Measurements from ENCODE around the gene PDE2A.

Gene PDE2A

GRCh38 chr11:72599325-72600117 lies 74.7 kb downstream of the PDE2A start:
- H3K4me3 ChIP-seq = no peak overlapping the region
- no peak overlapping the region for H3K9ac ChIP-seq (ENCODE audit: insufficient read length)
- no peak overlapping the region for H3K27ac ChIP-seq
- H3K9me3 ChIP-seq (ENCODE audit: low read depth, low read length) = no peaks in the 10 kb centered on the region
- no peak for TF ChIP-seq POLR2AphosphoS5 (IDR thresholded peaks at IDR 0.05; ENCODE audit: borderline replicate concordance, low read depth, low read length)
- TF ChIP-seq EZH2 (IDR thresholded peaks at IDR 0.05) = no peak
- TF ChIP-seq FOXP2 (optimal IDR thresholded peaks at IDR 0.05; ENCODE audit: control extremely low read depth, extremely low read length, insufficient read depth) = no peak
- H3K36me3 ChIP-seq (ENCODE audit: insufficient read depth, low read length) = no peaks in the 10 kb centered on the region
- DNase-seq (ENCODE audit: low read depth, low spot score) = no peak

DNA sequence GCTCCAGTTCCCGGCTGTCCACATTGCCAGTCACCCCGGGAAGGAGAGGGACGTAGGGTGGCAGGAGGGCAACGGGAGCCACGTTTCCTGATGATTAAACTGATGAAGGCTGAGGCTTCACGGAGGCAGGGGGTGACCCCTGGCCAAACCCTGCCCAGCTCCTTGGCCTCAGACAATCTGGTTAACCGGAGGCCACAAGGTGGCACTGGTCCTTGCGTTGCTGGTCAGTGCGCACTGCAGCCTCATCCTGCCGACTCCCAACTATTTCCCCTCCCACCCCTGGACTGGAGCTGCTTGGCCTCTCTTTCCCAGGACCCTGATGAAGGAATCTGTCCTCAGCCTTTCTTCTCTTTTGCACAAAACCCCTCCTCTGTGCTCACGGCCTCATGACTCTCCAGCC lies 75.3 kb downstream of the PDE2A start:
- no peak overlapping the region for H3K4me3 ChIP-seq
- H3K9ac ChIP-seq (ENCODE audit: insufficient read length) = no peak overlapping the region
- H3K27ac ChIP-seq = no peak overlapping the region
- no peak for TF ChIP-seq FOXP2 (optimal IDR thresholded peaks at IDR 0.05; ENCODE audit: control extremely low read depth, extremely low read length, insufficient read depth)
- no peak for TF ChIP-seq EZH2 (IDR thresholded peaks at IDR 0.05)
- no peak for TF ChIP-seq POLR2AphosphoS5 (IDR thresholded peaks at IDR 0.05; ENCODE audit: borderline replicate concordance, low read depth, low read length)
- no peaks in the 10 kb centered on the region for H3K36me3 ChIP-seq (ENCODE audit: insufficient read depth, low read length)
- no peaks in the 10 kb centered on the region for H3K9me3 ChIP-seq (ENCODE audit: low read depth, low read length)
- DNase-seq (ENCODE audit: low read depth, low spot score) = no peak

- Histone ChIP-seq H3K36me3 (ENCODE audit: insufficient read depth, low read length) (no peaks in the 10 kb centered on the region), H3K9ac (ENCODE audit: insufficient read length) (no peak overlapping the region), H3K4me3 (no peak overlapping the region), H3K27ac (no peak overlapping the region), H3K9me3 (ENCODE audit: low read depth, low read length) (no peaks in the 10 kb centered on the region)
- TF ChIP-seq POLR2AphosphoS5 (IDR thresholded peaks at IDR 0.05; ENCODE audit: borderline replicate concordance, low read depth, low read length) (no peak), EZH2 (IDR thresholded peaks at IDR 0.05) (no peak), FOXP2 (optimal IDR thresholded peaks at IDR 0.05; ENCODE audit: control extremely low read depth, extremely low read length, insufficient read depth) (no peak)
- no peak for DNase-seq (ENCODE audit: low read depth, low spot score)
Observed at GRCh38 chr11:72598466-72598865, 75.8 kb downstream of the PDE2A start.

GRCh38 chr11:72597721-72598120 lies 76.5 kb downstream of the PDE2A start:
- DNase-seq (ENCODE audit: low read depth, low spot score) = no peak
- Histone ChIP-seq H3K9ac (ENCODE audit: insufficient read length) (no peak overlapping the region), H3K9me3 (ENCODE audit: low read depth, low read length) (no peaks in the 10 kb centered on the region), H3K36me3 (ENCODE audit: insufficient read depth, low read length) (no peaks in the 10 kb centered on the region), H3K4me3 (no peak overlapping the region), H3K27ac (no peak overlapping the region)
- TF ChIP-seq FOXP2 (optimal IDR thresholded peaks at IDR 0.05; ENCODE audit: control extremely low read depth, extremely low read length, insufficient read depth) (no peak), EZH2 (IDR thresholded peaks at IDR 0.05) (no peak)

DNA sequence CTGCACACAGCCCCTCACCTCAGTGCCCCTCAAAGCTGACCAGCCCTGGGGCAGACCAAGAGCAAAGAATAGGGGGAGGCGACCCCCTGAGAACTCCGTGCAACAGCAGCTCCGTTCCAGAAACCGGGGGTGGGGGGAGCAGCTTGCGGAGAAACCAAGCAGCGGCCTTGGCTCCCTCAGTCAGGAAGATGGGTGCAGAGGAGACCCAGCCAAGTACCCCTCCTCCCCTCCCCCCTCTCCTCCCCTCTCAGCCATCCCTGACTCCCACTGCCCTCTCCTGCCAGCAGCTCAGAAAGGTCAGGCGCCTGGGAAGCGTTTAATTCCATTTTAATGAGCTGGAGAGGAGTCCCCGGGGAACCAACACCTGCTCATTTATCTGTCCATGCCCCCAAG lies 78.9 kb downstream of the PDE2A start:
- Histone ChIP-seq H3K36me3 (ENCODE audit: insufficient read depth, low read length) (no peaks in the 10 kb centered on the region), H3K9me3 (ENCODE audit: low read depth, low read length) (no peaks in the 10 kb centered on the region), H3K4me3 (no peak overlapping the region), H3K27ac (no peak overlapping the region), H3K9ac (ENCODE audit: insufficient read length) (no peak overlapping the region)
- TF ChIP-seq EZH2 (IDR thresholded peaks at IDR 0.05) = no peak
- DNase-seq (ENCODE audit: low read depth, low spot score) = no peak

DNA sequence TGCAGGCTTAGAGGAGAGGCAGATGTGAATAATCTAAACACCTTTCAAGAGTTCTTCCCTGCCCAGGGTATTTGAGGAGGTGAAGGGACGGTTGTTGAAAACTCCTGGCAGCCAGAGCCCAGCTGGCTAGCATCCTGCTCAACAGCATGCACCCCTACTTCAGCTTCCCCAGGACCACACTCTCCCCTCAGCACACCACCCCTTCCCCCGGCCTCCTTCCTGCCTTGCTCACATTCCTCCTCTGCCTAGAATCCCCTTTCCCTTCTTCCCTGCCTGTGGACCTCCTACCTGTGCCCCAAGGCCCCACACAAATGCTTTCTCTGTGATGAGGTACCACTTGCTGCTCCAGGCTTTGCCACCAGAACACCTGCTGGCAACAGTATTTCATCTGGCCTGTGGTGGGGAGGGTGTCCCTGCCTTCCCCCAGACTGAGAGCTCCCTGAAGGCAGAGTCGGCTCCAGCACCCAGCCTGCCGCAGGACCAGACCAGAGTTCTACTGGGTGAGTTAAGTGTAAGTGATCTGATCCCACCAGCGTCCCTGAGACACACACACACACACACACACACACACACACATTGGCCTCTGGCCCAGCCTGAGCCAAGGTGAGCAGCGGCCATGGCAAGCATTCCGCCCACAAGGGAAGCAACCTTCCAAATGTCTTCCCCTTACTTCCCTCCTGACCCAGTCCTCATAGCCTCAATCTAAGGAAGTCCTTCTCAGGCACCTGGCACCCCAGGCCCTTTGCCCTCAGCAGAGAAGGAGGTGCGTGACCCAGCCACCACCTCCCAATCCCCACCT lies 79.5 kb downstream of the PDE2A start:
- Histone ChIP-seq H3K9me3 (ENCODE audit: low read depth, low read length) (no peaks in the 10 kb centered on the region), H3K27ac (no peak overlapping the region), H3K9ac (ENCODE audit: insufficient read length) (no peak overlapping the region), H3K36me3 (ENCODE audit: insufficient read depth, low read length) (no peaks in the 10 kb centered on the region), H3K4me3 (no peak overlapping the region)
- DNase-seq (ENCODE audit: low read depth, low spot score) = no peak
- TF ChIP-seq POLR2AphosphoS5 (IDR thresholded peaks at IDR 0.05; ENCODE audit: borderline replicate concordance, low read depth, low read length) = no peak
- no peak for TF ChIP-seq FOXP2 (optimal IDR thresholded peaks at IDR 0.05; ENCODE audit: control extremely low read depth, extremely low read length, insufficient read depth)
- no peak for TF ChIP-seq EZH2 (IDR thresholded peaks at IDR 0.05)

GRCh38 chr11:72592698-72593495 lies 81.3 kb downstream of the PDE2A start:
- H3K9ac ChIP-seq (ENCODE audit: insufficient read length) = no peak overlapping the region
- no peak for DNase-seq (ENCODE audit: low read depth, low spot score)
- no peaks in the 10 kb centered on the region for H3K9me3 ChIP-seq (ENCODE audit: low read depth, low read length)
- no peak for TF ChIP-seq POLR2AphosphoS5 (IDR thresholded peaks at IDR 0.05; ENCODE audit: borderline replicate concordance, low read depth, low read length)
- TF ChIP-seq EZH2 (IDR thresholded peaks at IDR 0.05) = no peak
- no peak for TF ChIP-seq FOXP2 (optimal IDR thresholded peaks at IDR 0.05; ENCODE audit: control extremely low read depth, extremely low read length, insufficient read depth)
- no peaks in the 10 kb centered on the region for H3K36me3 ChIP-seq (ENCODE audit: insufficient read depth, low read length)
- no peak overlapping the region for H3K27ac ChIP-seq
- H3K4me3 ChIP-seq = no peak overlapping the region

DNA sequence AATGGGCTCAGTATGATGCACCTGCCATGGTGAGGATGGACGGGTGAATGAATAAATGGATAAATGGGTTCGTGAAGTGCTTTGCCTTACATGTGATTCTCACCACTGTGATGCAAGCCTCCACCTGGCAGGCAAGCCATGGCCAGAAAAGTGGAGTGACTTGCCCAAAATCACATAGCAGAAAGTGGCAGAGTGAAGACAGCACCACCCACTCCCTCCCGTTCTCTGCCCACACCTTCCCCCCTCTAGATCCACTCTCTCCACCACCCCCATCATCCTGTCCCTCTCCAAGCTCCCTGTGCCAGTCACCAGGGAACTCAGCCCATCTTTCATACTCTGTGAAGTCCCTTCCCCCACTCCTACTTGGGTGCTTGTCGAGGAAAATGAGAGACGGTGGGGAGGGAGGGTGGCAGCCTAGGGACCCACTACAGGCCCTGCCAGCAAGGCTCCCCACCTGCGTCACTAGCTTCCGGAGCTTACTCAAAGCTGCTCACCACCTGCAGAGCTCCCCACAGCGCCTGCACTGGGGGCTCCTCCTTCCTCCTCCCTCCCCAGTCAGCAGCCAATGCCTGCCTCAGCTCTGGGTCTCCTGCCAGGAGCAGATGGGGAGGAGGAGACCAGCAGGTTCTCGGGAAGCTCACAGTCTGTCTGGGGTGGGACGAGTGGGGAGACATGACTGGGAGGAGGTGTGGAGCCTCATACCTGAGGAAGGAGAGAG lies 82.3 kb downstream of the PDE2A start:
- no peak for DNase-seq (ENCODE audit: low read depth, low spot score)
- Histone ChIP-seq H3K4me3 (no peak overlapping the region), H3K36me3 (ENCODE audit: insufficient read depth, low read length) (no peaks in the 10 kb centered on the region), H3K9me3 (ENCODE audit: low read depth, low read length) (no peaks in the 10 kb centered on the region), H3K9ac (ENCODE audit: insufficient read length) (no peak overlapping the region), H3K27ac (no peak overlapping the region)
- TF ChIP-seq FOXP2 (optimal IDR thresholded peaks at IDR 0.05; ENCODE audit: control extremely low read depth, extremely low read length, insufficient read depth) = peak; percentile 84
- TF ChIP-seq EZH2 (IDR thresholded peaks at IDR 0.05) = no peak
- no peak for TF ChIP-seq POLR2AphosphoS5 (IDR thresholded peaks at IDR 0.05; ENCODE audit: borderline replicate concordance, low read depth, low read length)
